Panc1 (cell line): ENCODE measurements around the gene RGS14. TPM values are rescaled to one million over a fixed set of nuclear protein-coding genes. Genes with fewer than 3 reads are reported as not detected.

ENCODE experiments used
- ATAC-seq: fragments of 200-7000 bp; cut with Tn5 transposase; 2 replicates; pipeline ENCODE4 v1.9.1; 2020; ENCODE audit warnings: mild to moderate bottlenecking, moderate library complexity
- BruUV-seq: library from RNA; stranded (reverse); fragments of 400-500 nt; replicated peaks from 2 replicates; lab custom pipeline; 2021; lab: Mats Ljungman, UMichigan
- CTCF ChIA-PET: fragments of 300-600 bp; sonication (Branson Sonifier 250); formaldehyde crosslinking; loops from one replicate; lab custom pipeline; 2022; ENCODE audit warnings: antibody characterized with exemption; lab: Charles Lee
- POLR2A ChIA-PET: fragments of 300-600 bp; sonication (Branson Sonifier 250); formaldehyde crosslinking; loops from one replicate; lab custom pipeline; 2022; ENCODE audit warnings: antibody characterized with exemption; lab: Charles Lee
- DNase-seq: peaks from one replicate; pipeline ENCODE4 v3.0.0-alpha.2; 2010; ENCODE audit warnings: low read depth, low spot score
- H3K27ac ChIP-seq: 2 replicates; pipeline ENCODE4 v1.5.1; 2011; ENCODE audit warnings: mild to moderate bottlenecking, low read length, inconsistent platforms
- H3K27me3 ChIP-seq: fragments of 200-500 bp; sonication (Bioruptor generic); 2 replicates; pipeline ENCODE4 v1.6.0; 2014; ENCODE audit warnings: low read length, inconsistent platforms; ENCODE audit not compliant: control insufficient read depth, insufficient read depth
- H3K36me3 ChIP-seq: fragments of 200-500 bp; sonication (Bioruptor generic); 2 replicates; pipeline ENCODE4 v1.5.1; 2014; ENCODE audit warnings: inconsistent platforms, mild to moderate bottlenecking, low read length, moderate library complexity; ENCODE audit not compliant: control insufficient read depth, insufficient read depth
- H3K4me1 ChIP-seq: 2 replicates; pipeline ENCODE4 v1.5.1; 2011; ENCODE audit warnings: inconsistent platforms, mild to moderate bottlenecking, low read length, moderate library complexity; ENCODE audit not compliant: control insufficient read depth, insufficient read depth
- H3K4me3 ChIP-seq, 2 experiments: 2 replicates each; pipeline ENCODE4 v1.5.1; 2011 to 2012; ENCODE audit warnings: low read depth in 2 of 2, low read length in 2 of 2, mild to moderate bottlenecking in 2 of 2, inconsistent platforms in 1 of 2, moderate library complexity in 1 of 2
- H3K9me3 ChIP-seq: fragments of 200-500 bp; sonication (Bioruptor generic); 2 replicates; pipeline ENCODE4 v1.5.1; 2014; ENCODE audit warnings: low read depth, mild to moderate bottlenecking, inconsistent platforms, low read length, moderate library complexity; ENCODE audit not compliant: control insufficient read depth, insufficient read depth
- CTCF ChIP-seq: fragments of 450-650 bp; IDR thresholded peaks from 2 replicates; pipeline ENCODE4 v1.5.1; 2017; ENCODE audit warnings: mild to moderate bottlenecking
- POLR2AphosphoS5 ChIP-seq: IDR thresholded peaks from 2 replicates; pipeline ENCODE4 v1.6.1; 2012; ENCODE audit warnings: mild to moderate bottlenecking, low read depth, low read length, moderate library complexity
- REST ChIP-seq, 2 experiments: IDR thresholded peaks; 2 replicates each; pipeline ENCODE4 v1.6.1; 2011 to 2012; ENCODE audit warnings: low read depth in 2 of 2, control low read depth in 1 of 2, low read length in 1 of 2, mild to moderate bottlenecking in 1 of 2, moderate library complexity in 1 of 2; ENCODE audit not compliant: insufficient read depth in 1 of 2
- SIN3A ChIP-seq: IDR thresholded peaks from 2 replicates; pipeline ENCODE4 v1.6.1; 2012; ENCODE audit warnings: low read depth, mild to moderate bottlenecking, low read length, moderate library complexity, borderline replicate concordance; ENCODE audit not compliant: insufficient read depth
- TCF7L2 ChIP-seq: IDR thresholded peaks from 2 replicates; pipeline ENCODE4 v1.6.1; 2011; ENCODE audit warnings: mild to moderate bottlenecking, low read depth, low read length, inconsistent platforms
- in situ Hi-C: cut with HindIII; loops from 2 replicates; pipeline ENCODE4 v1.10.0; 2016; ENCODE audit warnings: low sequenced_read_pairs, low pct_unique_long_range_greater_than_20kb
- intact Hi-C: fragments of 100-400 bp; cut with micrococcal nuclease; formaldehyde crosslinking; loops from one replicate; pipeline ENCODE4 v1.10.0; 2022; ENCODE audit not compliant: unreplicated experiment
- total RNA-seq: library from RNA; stranded (reverse); gene quantifications from one replicate; pipeline ENCODE4 v1.2.1, GENCODE V29; 2021; ENCODE audit not compliant: unreplicated experiment

The RGS14 gene
- total RNA-seq, 1 experiment from 2014 or later: 13.5 TPM

- CTCF ChIA-PET: interaction anchor here (1.0 kb wide), 1 partner anchor 26 kb away, joined by 4 read pairs; no protein-coding TSS in a partner anchor
- DNase-seq (no peak), ATAC-seq (no peak)
- in situ Hi-C loops (no loop called here), intact Hi-C loops (no loop called here)
- Histone ChIP-seq H3K4me1 (no peaks in the 10 kb centered on the region), H3K4me3 (no peak overlapping the region), H3K36me3 (peaks cover 10% of the 10 kb centered on the region), H3K9me3 (no peaks in the 10 kb centered on the region), H3K27ac (no peak overlapping the region), H3K27me3 (no peaks in the 10 kb centered on the region)
- POLR2A ChIA-PET: interaction anchor here (1.0 kb wide), 1 partner anchor 47 kb away, joined by 3 read pairs; no protein-coding TSS in a partner anchor
- no TSS peak for BruUV-seq
- TF ChIP-seq SIN3A (no peak), CTCF (no peak), POLR2AphosphoS5 (no peak), TCF7L2 (no peak), REST (IDR thresholded peaks at IDR 0.05; ENCODE audit: insufficient read depth in 1 of 2, low read depth in 2 of 2, low read length in 1 of 2) (no peak)
Observed at GRCh38 chr5:177335701-177336065, 22.0 kb upstream of the RGS14 start.

- no peak overlapping the region for H3K4me3 ChIP-seq
- no peaks in the 10 kb centered on the region for H3K9me3 ChIP-seq
- peaks cover 10% of the 10 kb centered on the region for H3K36me3 ChIP-seq
- in situ Hi-C loops (no loop called here), intact Hi-C loops (no loop called here)
- peak; percentile 85 for ATAC-seq
- no peaks in the 10 kb centered on the region for H3K27me3 ChIP-seq
- DNase-seq: no peak
- H3K27ac ChIP-seq: no peak overlapping the region
- no peak for TF ChIP-seq TCF7L2
- TF ChIP-seq CTCF: no peak; the same call in 1 of the 2 replicates
- no peak for TF ChIP-seq REST (IDR thresholded peaks at IDR 0.05; ENCODE audit: insufficient read depth in 1 of 2, low read depth in 2 of 2, low read length in 1 of 2)
- no peak for TF ChIP-seq SIN3A
- no peak for TF ChIP-seq POLR2AphosphoS5
- no peaks in the 10 kb centered on the region for H3K4me1 ChIP-seq
- no TSS peak for BruUV-seq
- POLR2A ChIA-PET: interaction anchor here (1.0 kb wide), 1 partner anchor 47 kb away, joined by 3 read pairs; no protein-coding TSS in a partner anchor
- CTCF ChIA-PET: interaction anchor here (0.6 to 1.0 kb wide), 2 partner anchors 26 to 249 kb away, joined by 3 to 4 read pairs; partner anchors contain the start of gene FGFR4
Observed at GRCh38 chr5:177336112-177336511, 21.6 kb upstream of the RGS14 start.
